Ovary (tissue), 9 donors: ENCODE data around the gene HDAC9. TPM values are rescaled to one million over a fixed set of nuclear protein-coding genes. Genes with fewer than 3 reads are reported as not detected.

ENCODE experiments used
- DNase-seq, 5 donors: peaks; one replicate each; pipeline ENCODE4 v3.0.0-alpha.2; 2019 to 2020
- H3K27ac ChIP-seq, 2 donors: fragments of 200-600 bp; one replicate each; pipeline versions ENCODE4 v1.5.1 to v1.8.0; 2019 to 2022
- H3K27me3 ChIP-seq: fragments of 200-600 bp; one replicate; pipeline ENCODE4 v1.8.0; 2022
- H3K36me3 ChIP-seq: fragments of 200-600 bp; sonication (generic); one replicate; pipeline ENCODE4 v1.5.1; 2019
- H3K4me1 ChIP-seq: one replicate; pipeline ENCODE4 v1.8.1; 2013; ENCODE audit warnings: mild to moderate bottlenecking, moderate library complexity; ENCODE audit not compliant: insufficient read depth
- H3K4me3 ChIP-seq: fragments of 200-600 bp; sonication (generic); one replicate; pipeline ENCODE4 v1.5.1; 2017
- H3K9me3 ChIP-seq, 2 donors: fragments of 200-600 bp in 1 of 2; sonication (generic) in 1 of 2; one replicate each; pipeline versions ENCODE4 v1.5.1 to v1.8.1; 2013 to 2019; ENCODE audit warnings: mild to moderate bottlenecking in 1 of 2, moderate library complexity in 1 of 2
- CTCF ChIP-seq, 3 donors: fragments of 450-650 bp in 2 of 3; fragments of 200-600 bp in 1 of 3; IDR thresholded peaks; one replicate each; pipeline versions ENCODE4 v1.5.1 to v1.8.0; 2016 to 2022; ENCODE audit warnings: antibody characterized with exemption in 3 of 3, mild to moderate bottlenecking in 1 of 3
- EP300 ChIP-seq: sonication (generic); formaldehyde crosslinking; IDR thresholded peaks from one replicate; pipeline ENCODE4 v1.6.1; 2017; ENCODE audit warnings: antibody characterized with exemption
- POLR2A ChIP-seq: fragments of 450-650 bp; IDR thresholded peaks from one replicate; pipeline ENCODE4 v1.6.1; 2017; ENCODE audit warnings: antibody characterized with exemption, mild to moderate bottlenecking, moderate library complexity
- WGBS, 3 donors: extraction: QIAGEN DNeasy Blood & Tissue Kit in 1 of 3; methylation state at CpG; one replicate each; pipeline versions ENCODE4 v1.1.5 to v1.1.7; 2013 to 2017; 5-methylcytosine and 5-hydroxymethylcytosine counted together
- intact Hi-C, 4 donors: fragments of 100-400 bp; cut with DNase I; formaldehyde crosslinking; loops; one replicate each; pipeline versions ENCODE4 v1.11.0 to v1.15.1; 2022 to 2023
- polyA plus RNA-seq, 2 donors: library from polyadenylated mRNA; stranded (reverse); fragments of 200-250 nt in 1 of 2; fragments of 350-450 nt in 1 of 2; fragmentation: Illumina TruSeq in 1 of 2; extraction: RNeasy Lipid Tissue Mini Kit (QIAGEN cat#74804) in 1 of 2; gene quantifications; one replicate each; pipeline ENCODE4 v1.2.3, GENCODE V29; 2013 to 2014
- total RNA-seq, 7 donors: library from RNA; depleted of rRNA in 2 of 7; stranded (reverse); fragments of >200 nt in 2 of 7; fragmentation: NEBNext Ultra II Directional in 3 of 7; extraction: Animal tissue kit (Norgen Biotek cat#: 25700) in 3 of 7; gene quantifications; one replicate each; pipeline versions ENCODE4 v1.1.0 to v1.2.4, GENCODE V29; 2016 to 2023
- donor health status: DM: no; HTN: no; CAD: no; lungs with moderate emphysema.
- donor health status: DM: no; HTN: no; CAD: no.
- donor health status: Bipolar disorder and iron deficiency.
- donor health status: DM: yes; HTN: yes; CAD: no.
- donor health status: DM: no; HTN: no; CAD: no.
- donor health status: DM: yes; HTN: yes; CAD: no.

Gene HDAC9
- total and polyA plus RNA-seq, 9 donors, result 1.7 to 22.3 (median 6.0) TPM

- Histone ChIP-seq H3K4me3 (no peak overlapping the region), H3K27ac (no peak overlapping the region), H3K36me3 (no peaks in the 10 kb centered on the region), H3K9me3 (no peaks in the 10 kb centered on the region), H3K27me3 (no peaks in the 10 kb centered on the region), H3K4me1 (no peaks in the 10 kb centered on the region)
- DNase-seq, result no peak
- WGBS, 3 donors, result 92 to 97% (median 92%) methylated on average over 3 of the region's 3 CpGs
- intact Hi-C loops, result no loop called here
- TF ChIP-seq EP300 (no peak), POLR2A (no peak)
Observed at GRCh38 chr7:18623389-18623788, 127.8 kb downstream of the HDAC9 start.

- WGBS, 3 donors, result 32 to 63% (median 46%) methylated on average over 1 of the region's 1 CpG
- Histone ChIP-seq H3K27me3 (no peaks in the 10 kb centered on the region), H3K9me3 (no peaks in the 10 kb centered on the region), H3K36me3 (no peaks in the 10 kb centered on the region), H3K27ac (no peak overlapping the region), H3K4me3 (no peak overlapping the region), H3K4me1 (no peaks in the 10 kb centered on the region)
- TF ChIP-seq EP300, result no peak
- no peak for TF ChIP-seq CTCF (IDR thresholded peaks at IDR 0.05)
- TF ChIP-seq POLR2A, result no peak
- intact Hi-C loops, result no loop called here
- DNase-seq, result no peak
Observed at GRCh38 chr7:18624459-18624858, 128.9 kb downstream of the HDAC9 start.

GRCh38 chr7:18626086-18626485 lies 130.5 kb downstream of the HDAC9 start:
- intact Hi-C loops, result no loop called here
- TF ChIP-seq CTCF (IDR thresholded peaks at IDR 0.05) (no peak), EP300 (no peak), POLR2A (no peak)
- Histone ChIP-seq H3K36me3 (no peaks in the 10 kb centered on the region), H3K27ac (no peak overlapping the region), H3K4me1 (no peaks in the 10 kb centered on the region), H3K4me3 (no peak overlapping the region), H3K9me3 (no peaks in the 10 kb centered on the region), H3K27me3 (no peaks in the 10 kb centered on the region)
- DNase-seq, result no peak

GRCh38 chr7:18626717-18627116 lies 131.2 kb downstream of the HDAC9 start:
- intact Hi-C loops, result no loop called here
- no peaks in the 10 kb centered on the region for H3K27me3 ChIP-seq
- H3K36me3 ChIP-seq, result no peaks in the 10 kb centered on the region
- H3K4me3 ChIP-seq, result no peak overlapping the region
- H3K4me1 ChIP-seq, result no peaks in the 10 kb centered on the region
- H3K9me3 ChIP-seq, result no peaks in the 10 kb centered on the region
- H3K27ac ChIP-seq, result no peak overlapping the region
- DNase-seq, result no peak
- TF ChIP-seq POLR2A (no peak), EP300 (no peak), CTCF (IDR thresholded peaks at IDR 0.05) (no peak)

GRCh38 chr7:18637516-18637915 lies 142.0 kb downstream of the HDAC9 start:
- Histone ChIP-seq H3K36me3 (no peaks in the 10 kb centered on the region), H3K4me1 (no peaks in the 10 kb centered on the region), H3K4me3 (no peak overlapping the region), H3K27me3 (no peaks in the 10 kb centered on the region), H3K9me3 (no peaks in the 10 kb centered on the region), H3K27ac (no peak overlapping the region)
- WGBS, 3 donors, result 88 to 89% (median 89%) methylated on average over 3 of the region's 3 CpGs
- no peak for TF ChIP-seq CTCF (IDR thresholded peaks at IDR 0.05)
- no peak for TF ChIP-seq POLR2A
- no peak for TF ChIP-seq EP300
- intact Hi-C loops, result no loop called here
- no peak for DNase-seq
